ENCODE results near the gene KRTAP19-1.
A peak's percentile ranks its signal among the peaks of the same experiment; 100 is the strongest.

GRCh38 chr21:30463713-30464112 lies 16.5 kb downstream of the KRTAP19-1 start:
- TF ChIP-seq EP300 (conservative IDR thresholded peaks at IDR 0.05; ENCODE audit: poor library complexity, severe bottlenecking) = no peak
- TF ChIP-seq CTCF (IDR thresholded peaks at IDR 0.05; ENCODE audit: poor library complexity, severe bottlenecking) = peak; percentile 59
- TF ChIP-seq TAF1 (IDR thresholded peaks at IDR 0.05; ENCODE audit: low read depth) = no peak
- peak; percentile 69 for TF ChIP-seq SMC3 (conservative IDR thresholded peaks at IDR 0.05; ENCODE audit: poor library complexity)
- TF ChIP-seq POLR2AphosphoS5 (IDR thresholded peaks at IDR 0.05) = no peak
